Measurements from ENCODE around the gene ENPP5. TPM values are rescaled to one million over a fixed set of nuclear protein-coding genes. Genes with fewer than 3 reads are reported as not detected.

Gene ENPP5
- total RNA-seq, 4 donors from 2014 or later: 0.94 to 1.5 (median 1.4) TPM

GRCh38 chr6:46207174-46207573, 36.4 kb upstream of the ENPP5 start:
- Histone ChIP-seq H3K27ac (no peak overlapping the region), H3K4me1 (no peaks in the 10 kb centered on the region), H3K4me3 (no peak overlapping the region), H3K27me3 (no peaks in the 10 kb centered on the region), H3K36me3 (no peaks in the 10 kb centered on the region), H3K9me3 (no peaks in the 10 kb centered on the region)
- TF ChIP-seq CTCF (IDR thresholded peaks at IDR 0.05) (no peak), POLR2A (IDR thresholded peaks at IDR 0.05) (no peak)
- intact Hi-C loops (cut with DNase I): no loop called here
- WGBS, 2 donors: 77 to 83% methylated on average over 3 of the region's 3 CpGs
- DNase-seq: no peak

DNA sequence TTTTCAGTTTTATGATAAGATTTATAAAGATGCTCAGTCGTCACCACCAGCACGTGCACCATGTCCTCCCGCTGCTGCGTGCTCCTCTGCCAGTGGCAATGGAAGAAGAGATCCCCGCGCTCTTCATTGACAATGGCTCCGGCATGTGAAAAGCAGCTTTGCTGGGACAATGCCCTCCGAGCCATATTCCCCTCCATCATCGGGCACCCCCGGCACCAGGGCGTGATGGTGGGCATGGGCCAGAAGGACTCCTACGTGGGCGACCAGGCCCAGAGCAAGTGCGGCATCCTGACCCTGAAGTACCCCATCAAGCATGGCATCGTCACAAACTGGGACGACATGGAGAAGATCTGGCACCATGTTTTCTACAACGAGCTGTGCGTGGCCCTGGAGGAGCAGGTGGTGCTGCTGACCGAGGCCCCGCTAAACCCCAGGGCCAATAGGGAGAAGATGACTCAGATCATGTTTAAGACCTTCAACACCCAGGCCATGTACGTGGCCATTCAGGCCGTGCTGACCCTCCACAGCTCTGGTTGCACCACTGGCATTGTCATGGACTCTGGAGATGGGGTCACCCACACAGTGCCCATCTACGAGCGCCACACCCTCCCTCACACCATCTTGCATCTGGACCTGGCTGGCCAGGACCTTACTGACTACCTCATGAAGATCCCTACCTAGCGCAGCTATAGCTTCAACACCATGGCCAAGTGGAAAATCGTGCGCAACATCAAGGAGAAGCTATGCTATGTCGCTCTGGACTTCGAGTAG, 34.3 kb upstream of the ENPP5 start:
- H3K27me3 ChIP-seq: no peaks in the 10 kb centered on the region
- WGBS, 2 donors: 81 to 90% methylated on average over 12 to 19 of the region's 29 CpGs
- DNase-seq: no peak
- no peaks in the 10 kb centered on the region for H3K9me3 ChIP-seq
- no peaks in the 10 kb centered on the region for H3K4me1 ChIP-seq
- intact Hi-C loops (cut with DNase I): no loop called here
- H3K4me3 ChIP-seq: no peak overlapping the region
- no peak for TF ChIP-seq POLR2A (IDR thresholded peaks at IDR 0.05)
- no peak for TF ChIP-seq CTCF (IDR thresholded peaks at IDR 0.05)
- H3K27ac ChIP-seq: no peak overlapping the region
- no peaks in the 10 kb centered on the region for H3K36me3 ChIP-seq

- Histone ChIP-seq H3K4me3 (no peak overlapping the region), H3K27ac (no peak overlapping the region), H3K9me3 (no peaks in the 10 kb centered on the region), H3K27me3 (no peaks in the 10 kb centered on the region), H3K4me1 (no peaks in the 10 kb centered on the region), H3K36me3 (no peaks in the 10 kb centered on the region)
- TF ChIP-seq POLR2A (IDR thresholded peaks at IDR 0.05) (no peak), CTCF (IDR thresholded peaks at IDR 0.05) (no peak)
- intact Hi-C loops (cut with DNase I): no loop called here
- no peak for DNase-seq
- 42 to 74% methylated on average over 1 to 2 of the region's 2 CpGs for WGBS, 2 donors
These were observed 32.8 kb upstream of the ENPP5 start for GRCh38 chr6:46203391-46204177.

- Histone ChIP-seq H3K36me3 (no peaks in the 10 kb centered on the region), H3K4me3 (no peak overlapping the region), H3K27ac (no peak overlapping the region), H3K4me1 (no peaks in the 10 kb centered on the region), H3K27me3 (no peaks in the 10 kb centered on the region), H3K9me3 (no peaks in the 10 kb centered on the region)
- TF ChIP-seq POLR2A (IDR thresholded peaks at IDR 0.05) (no peak), CTCF (IDR thresholded peaks at IDR 0.05) (no peak)
- no peak for DNase-seq
- intact Hi-C loops (cut with DNase I): no loop called here
- 63 to 72% methylated on average over 3 to 4 of the region's 4 CpGs for WGBS, 2 donors
These were observed 30.9 kb upstream of the ENPP5 start for GRCh38 chr6:46201702-46202101.

GRCh38 chr6:46199387-46199786, 28.6 kb upstream of the ENPP5 start:
- no peaks in the 10 kb centered on the region for H3K36me3 ChIP-seq
- H3K4me1 ChIP-seq: no peaks in the 10 kb centered on the region
- TF ChIP-seq POLR2A (IDR thresholded peaks at IDR 0.05): no peak
- TF ChIP-seq CTCF (IDR thresholded peaks at IDR 0.05): no peak
- H3K27me3 ChIP-seq: no peaks in the 10 kb centered on the region
- DNase-seq: no peak
- H3K9me3 ChIP-seq: no peaks in the 10 kb centered on the region
- no peak overlapping the region for H3K4me3 ChIP-seq
- 73 to 81% methylated on average over 5 of the region's 5 CpGs for whole genome bisulfite sequencing, 2 donors
- intact Hi-C loops (cut with DNase I): no loop called here
- no peak overlapping the region for H3K27ac ChIP-seq

Data from esophagus squamous epithelium (tissue), 5 donors.